Nephron (organoid): ENCODE data around the gene MACROD2.
A peak's percentile ranks its signal among the peaks of the same experiment; 100 is the strongest.
"Not testable (repeated sequence)": the region's sequence is repeated elsewhere in the genome, so short reads cannot be mapped to it uniquely, and the experiment has no call there.

Source experiments
- H3K27ac Mint-ChIP-seq, 3 experiments: 2 replicates each; pipeline ENCODE4 v1.8.0; 2020; ENCODE audit warnings: mixed read lengths in 3 of 3, mild to moderate bottlenecking in 2 of 3, moderate library complexity in 1 of 3
- H3K27me3 Mint-ChIP-seq: 2 replicates; pipeline ENCODE4 v1.8.0; 2021; ENCODE audit warnings: low read depth, mild to moderate bottlenecking, moderate library complexity, mixed read lengths
- H3K36me3 Mint-ChIP-seq: 2 replicates; pipeline ENCODE4 v1.8.0; 2020; ENCODE audit warnings: low read depth, mixed read lengths
- H3K4me1 Mint-ChIP-seq: 2 replicates; pipeline ENCODE4 v1.8.0; 2020; ENCODE audit warnings: mixed read lengths
- H3K4me3 Mint-ChIP-seq, 3 experiments: 2 replicates each; pipeline ENCODE4 v1.8.0; 2020; ENCODE audit warnings: mild to moderate bottlenecking in 3 of 3, mixed read lengths in 3 of 3, moderate library complexity in 2 of 3
- H3K9me3 Mint-ChIP-seq: 2 replicates; pipeline ENCODE4 v1.8.0; 2020; ENCODE audit warnings: mixed read lengths
- TF ChIP-seq, protein P1 (sequence below), 3 experiments: fragments of 200-600 bp; sonication (generic); IDR thresholded peaks; one replicate each; pipeline ENCODE4 v1.5.0; 2021; ENCODE audit warnings: antibody characterized with exemption in 3 of 3; ENCODE audit not compliant: unreplicated experiment in 3 of 3

MACROD2 gene

DNA sequence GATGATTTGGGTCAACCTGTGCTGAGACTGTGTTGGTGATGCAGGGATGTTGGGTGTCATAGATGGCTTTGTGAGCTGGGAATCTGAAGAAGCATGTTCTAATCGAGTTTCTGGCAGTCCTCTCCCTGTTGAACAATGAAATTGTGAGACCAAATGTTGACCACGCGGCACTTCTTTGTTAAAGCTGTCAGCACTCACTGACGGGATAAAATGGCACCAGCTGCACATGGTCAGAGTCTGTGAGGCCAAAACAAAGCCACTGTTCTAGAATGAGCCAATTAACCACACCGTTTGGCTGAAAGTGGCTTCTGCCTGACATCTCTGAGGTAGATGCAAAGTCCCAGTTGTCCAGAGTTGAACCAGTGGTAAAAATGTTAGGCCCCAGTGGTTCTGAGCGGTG is 2015.7 kb downstream of the MACROD2 start:
- H3K4me1 Mint-ChIP-seq = peaks cover 5% of the 10 kb centered on the region
- no peak overlapping the region for H3K4me3 Mint-ChIP-seq
- TF ChIP-seq, protein P1, sequence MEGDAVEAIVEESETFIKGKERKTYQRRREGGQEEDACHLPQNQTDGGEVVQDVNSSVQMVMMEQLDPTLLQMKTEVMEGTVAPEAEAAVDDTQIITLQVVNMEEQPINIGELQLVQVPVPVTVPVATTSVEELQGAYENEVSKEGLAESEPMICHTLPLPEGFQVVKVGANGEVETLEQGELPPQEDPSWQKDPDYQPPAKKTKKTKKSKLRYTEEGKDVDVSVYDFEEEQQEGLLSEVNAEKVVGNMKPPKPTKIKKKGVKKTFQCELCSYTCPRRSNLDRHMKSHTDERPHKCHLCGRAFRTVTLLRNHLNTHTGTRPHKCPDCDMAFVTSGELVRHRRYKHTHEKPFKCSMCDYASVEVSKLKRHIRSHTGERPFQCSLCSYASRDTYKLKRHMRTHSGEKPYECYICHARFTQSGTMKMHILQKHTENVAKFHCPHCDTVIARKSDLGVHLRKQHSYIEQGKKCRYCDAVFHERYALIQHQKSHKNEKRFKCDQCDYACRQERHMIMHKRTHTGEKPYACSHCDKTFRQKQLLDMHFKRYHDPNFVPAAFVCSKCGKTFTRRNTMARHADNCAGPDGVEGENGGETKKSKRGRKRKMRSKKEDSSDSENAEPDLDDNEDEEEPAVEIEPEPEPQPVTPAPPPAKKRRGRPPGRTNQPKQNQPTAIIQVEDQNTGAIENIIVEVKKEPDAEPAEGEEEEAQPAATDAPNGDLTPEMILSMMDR (IDR thresholded peaks at IDR 0.05; ENCODE audit: unreplicated experiment in 3 of 3) = no peak
- H3K27ac Mint-ChIP-seq = peak overlapping the region in 1 of 3 experiments; percentile 40
- no peaks in the 10 kb centered on the region for H3K9me3 Mint-ChIP-seq
- H3K27me3 Mint-ChIP-seq = peaks cover 3% of the 10 kb centered on the region
- no peaks in the 10 kb centered on the region for H3K36me3 Mint-ChIP-seq

DNA sequence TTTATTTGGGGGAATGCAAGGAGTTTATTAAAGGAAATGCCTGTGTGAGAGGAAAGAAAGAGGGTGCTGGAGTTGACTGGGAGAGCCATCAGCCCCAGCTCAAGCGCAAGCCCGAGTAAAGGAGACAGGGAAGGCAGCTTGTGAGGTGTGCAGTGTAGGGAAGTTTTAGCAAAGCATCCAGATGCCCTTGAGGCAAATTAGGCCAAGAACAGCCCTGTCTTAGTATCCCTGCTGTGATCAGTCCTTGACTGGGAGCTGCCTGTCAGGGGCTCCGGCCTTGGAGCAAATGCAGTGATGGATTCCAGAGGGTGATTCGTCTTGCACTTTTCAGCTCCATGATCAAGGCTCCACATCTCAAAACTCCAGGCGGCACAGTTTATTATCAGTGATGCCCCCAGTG is 2016.2 kb downstream of the MACROD2 start:
- TF ChIP-seq, protein P1 (IDR thresholded peaks at IDR 0.05; ENCODE audit: unreplicated experiment in 3 of 3) = no peak
- no peaks in the 10 kb centered on the region for H3K36me3 Mint-ChIP-seq
- no peak overlapping the region for H3K27ac Mint-ChIP-seq
- peaks cover 3% of the 10 kb centered on the region for H3K27me3 Mint-ChIP-seq
- no peak overlapping the region for H3K4me3 Mint-ChIP-seq
- H3K4me1 Mint-ChIP-seq = peaks cover 5% of the 10 kb centered on the region
- H3K9me3 Mint-ChIP-seq = no peaks in the 10 kb centered on the region

DNA sequence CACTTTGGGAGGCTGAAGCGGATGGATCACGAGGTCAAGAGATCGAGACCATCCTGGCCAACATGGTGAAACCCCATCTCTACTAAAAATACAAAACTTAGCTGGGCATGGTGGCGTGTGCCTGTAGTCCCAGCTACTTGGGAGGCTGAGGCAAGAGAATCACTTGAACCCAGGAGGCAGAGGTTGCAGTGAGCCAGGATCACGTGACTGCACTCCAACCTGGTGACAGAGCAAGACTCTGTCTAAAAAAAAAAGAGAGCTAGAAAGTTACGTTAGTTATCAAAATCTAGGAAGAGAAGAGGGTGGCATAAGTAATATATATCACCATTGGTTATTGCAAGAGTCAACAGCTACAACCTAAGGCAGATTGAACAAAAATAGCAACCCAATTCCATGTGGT is 2017.6 kb downstream of the MACROD2 start:
- not testable (repeated sequence) for H3K27ac Mint-ChIP-seq, H3K36me3 Mint-ChIP-seq, H3K4me3 Mint-ChIP-seq, H3K9me3 Mint-ChIP-seq, H3K27me3 Mint-ChIP-seq, H3K4me1 Mint-ChIP-seq

DNA sequence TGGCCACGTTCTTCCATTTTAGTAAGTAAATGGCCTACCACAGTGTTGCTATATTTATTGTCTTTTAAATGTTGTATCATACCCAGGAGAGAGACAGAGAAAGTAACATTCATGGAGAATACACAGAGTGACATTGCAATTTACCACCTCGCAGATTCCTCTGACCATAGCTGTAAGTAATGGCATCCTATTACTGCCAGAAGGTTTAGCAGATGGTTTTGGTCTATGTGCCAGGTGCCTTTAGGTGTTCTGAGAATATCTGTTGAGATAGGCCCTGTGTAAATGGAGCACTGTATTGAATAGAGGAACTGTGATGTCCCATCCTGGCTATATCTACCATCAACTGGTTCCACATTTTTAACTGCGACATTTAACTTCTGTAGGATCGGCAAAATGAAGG is 2018.3 kb downstream of the MACROD2 start:
- Mint-ChIP-seq H3K27me3 (peaks cover 3% of the 10 kb centered on the region), H3K4me3 (no peak overlapping the region), H3K27ac (no peak overlapping the region), H3K9me3 (no peaks in the 10 kb centered on the region), H3K36me3 (no peaks in the 10 kb centered on the region), H3K4me1 (no peaks in the 10 kb centered on the region)
- TF ChIP-seq, protein P1 (IDR thresholded peaks at IDR 0.05; ENCODE audit: unreplicated experiment in 3 of 3) = no peak

DNA sequence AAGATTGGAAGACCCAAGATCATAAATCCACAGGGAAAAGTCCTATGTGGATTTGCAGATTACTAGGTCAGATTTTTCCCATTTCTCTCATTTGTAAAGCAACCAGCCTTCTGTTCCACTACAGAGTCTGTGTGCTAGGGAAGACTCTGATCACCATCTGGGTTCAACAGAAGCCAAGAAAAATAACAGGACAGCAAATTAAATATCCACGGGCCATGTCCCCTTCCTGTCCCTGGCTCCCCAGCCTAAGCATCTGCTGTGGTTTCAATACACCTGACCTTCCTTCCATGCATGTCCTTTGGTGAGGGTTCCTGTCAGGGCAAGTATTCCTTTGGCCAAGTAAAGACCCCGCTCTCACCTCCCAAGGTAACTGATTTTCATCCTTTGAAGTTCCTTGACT is 2019.1 kb downstream of the MACROD2 start:
- Mint-ChIP-seq H3K27ac (no peak overlapping the region), H3K9me3 (no peaks in the 10 kb centered on the region), H3K36me3 (no peaks in the 10 kb centered on the region), H3K4me1 (no peaks in the 10 kb centered on the region), H3K27me3 (peaks cover 3% of the 10 kb centered on the region), H3K4me3 (no peak overlapping the region)
- TF ChIP-seq, protein P1 (IDR thresholded peaks at IDR 0.05; ENCODE audit: unreplicated experiment in 3 of 3) = no peak

DNA sequence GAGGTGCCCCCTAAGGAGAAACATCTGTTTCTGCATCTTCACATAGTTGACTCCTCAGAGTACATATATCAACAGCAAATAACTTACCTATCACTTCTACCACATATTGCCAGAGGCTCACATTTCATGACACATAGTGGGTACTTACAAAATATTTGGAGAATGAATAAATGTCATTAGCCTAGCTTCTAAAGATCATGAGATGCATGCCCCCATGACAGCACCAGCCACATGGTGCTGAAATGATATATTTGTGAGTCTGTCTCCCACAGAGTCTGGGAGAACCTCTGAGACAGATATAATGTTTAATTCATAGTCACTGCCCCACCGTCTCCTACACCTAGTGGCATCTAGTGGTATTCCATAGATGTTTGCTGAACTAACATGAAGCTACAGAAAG is 2022.3 kb downstream of the MACROD2 start:
- H3K9me3 Mint-ChIP-seq = no peaks in the 10 kb centered on the region
- no peaks in the 10 kb centered on the region for H3K27me3 Mint-ChIP-seq
- no peak overlapping the region for H3K27ac Mint-ChIP-seq
- TF ChIP-seq, protein P1 (IDR thresholded peaks at IDR 0.05; ENCODE audit: unreplicated experiment in 3 of 3) = no peak
- H3K4me1 Mint-ChIP-seq = no peaks in the 10 kb centered on the region
- H3K4me3 Mint-ChIP-seq = no peak overlapping the region
- no peaks in the 10 kb centered on the region for H3K36me3 Mint-ChIP-seq
